ENCODE data around the gene HS3ST2.
"Not testable (repeated sequence)": the region's sequence is repeated elsewhere in the genome, so short reads cannot be mapped to it uniquely, and the experiment has no call there.

HS3ST2 gene

GRCh38 chr16:22933173-22933572, 119.2 kb downstream of the HS3ST2 start:
- DNase-seq (ENCODE audit: low read depth): no peak

GRCh38 chr16:22934786-22935185, 120.8 kb downstream of the HS3ST2 start:
- no peak for DNase-seq (ENCODE audit: low read depth)

GRCh38 chr16:22937169-22937568, 123.2 kb downstream of the HS3ST2 start:
- no peak for DNase-seq (ENCODE audit: low read depth)

GRCh38 chr16:22938647-22939046, 124.7 kb downstream of the HS3ST2 start:
- DNase-seq (ENCODE audit: low read depth): no peak

- DNase-seq (ENCODE audit: low read depth): not testable (repeated sequence)
These were observed 125.9 kb downstream of the HS3ST2 start for GRCh38 chr16:22939744-22940363.

GRCh38 chr16:22941970-22942501, 128.1 kb downstream of the HS3ST2 start:
- no peak for DNase-seq (ENCODE audit: low read depth)

- DNase-seq (ENCODE audit: low read depth): no peak
These were observed 128.8 kb downstream of the HS3ST2 start for GRCh38 chr16:22942811-22943210.

- no peak for DNase-seq (ENCODE audit: low read depth)
These were observed 131.4 kb downstream of the HS3ST2 start for GRCh38 chr16:22945361-22945760.

GRCh38 chr16:22946433-22946832, 132.5 kb downstream of the HS3ST2 start:
- no peak for DNase-seq (ENCODE audit: low read depth)

- no peak for DNase-seq (ENCODE audit: low read depth)
These were observed 134.2 kb downstream of the HS3ST2 start for GRCh38 chr16:22948058-22948602.

GRCh38 chr16:22948603-22949368, 134.8 kb downstream of the HS3ST2 start:
- DNase-seq (ENCODE audit: low read depth): no peak

GRCh38 chr16:22955461-22956070, 141.6 kb downstream of the HS3ST2 start:
- DNase-seq (ENCODE audit: low read depth): no peak

GRCh38 chr16:22961206-22961605, 147.2 kb downstream of the HS3ST2 start:
- DNase-seq (ENCODE audit: low read depth): no peak

GRCh38 chr16:22962905-22963304, 148.9 kb downstream of the HS3ST2 start:
- DNase-seq (ENCODE audit: low read depth): no peak
